IMR-90 (cell line): ENCODE results near the gene TMEM50B. TPM values are rescaled to one million over a fixed set of nuclear protein-coding genes. Genes with fewer than 3 reads are reported as not detected.

Experiments
- ATAC-seq: fragments of 200-7000 bp; cut with Tn5 transposase; 2 replicates; pipeline ENCODE4 v1.9.1; 2020; ENCODE audit warnings: low read depth, mild to moderate bottlenecking, moderate library complexity
- BruUV-seq: library from RNA; stranded (reverse); fragments of 400-500 nt; replicated peaks from 2 replicates; lab custom pipeline; 2021; lab: Mats Ljungman, UMichigan
- CTCF ChIA-PET: fragments of 300-600 bp; formaldehyde crosslinking; extraction: SDS; loops from one replicate; lab custom pipeline; 2021; ENCODE audit warnings: antibody characterized with exemption; lab: Yijun Ruan, JAX
- POLR2A ChIA-PET: fragments of 300-600 bp; sonication (Branson Sonifier 250); formaldehyde crosslinking; loops from one replicate; lab custom pipeline; 2022; ENCODE audit warnings: antibody characterized with exemption; ENCODE audit not compliant: unreplicated experiment; lab: Charles Lee
- DNase-seq: peaks from one replicate; pipeline ENCODE4 v3.0.0; 2013
- H2AFZ ChIP-seq: replicated peaks from 2 replicates; pipeline ENCODE3; 2013; ENCODE audit warnings: low read length, mild to moderate bottlenecking; ENCODE audit not compliant: poor library complexity
- H2AK5ac ChIP-seq: 2 replicates; pipeline ENCODE4 v1.6.1; 2013; ENCODE audit warnings: low read depth, low read length, inconsistent platforms
- H2AK9ac ChIP-seq: replicated peaks from 2 replicates; pipeline ENCODE3; 2013; ENCODE audit warnings: mild to moderate bottlenecking, low read depth, low read length, moderate library complexity; ENCODE audit not compliant: poor library complexity
- H2BK120ac ChIP-seq: 2 replicates; pipeline ENCODE4 v1.6.1; 2013; ENCODE audit warnings: low read depth, low read length, inconsistent platforms
- H2BK15ac ChIP-seq: 3 replicates; pipeline ENCODE4 v1.6.1; 2013; ENCODE audit warnings: low read depth, low read length, inconsistent platforms
- H2BK20ac ChIP-seq: 2 replicates; pipeline ENCODE4 v1.6.1; 2013; ENCODE audit warnings: low read depth, mild to moderate bottlenecking, inconsistent platforms, low read length, moderate library complexity
- H2BK5ac ChIP-seq: 2 replicates; pipeline ENCODE4 v1.6.1; 2013; ENCODE audit warnings: mild to moderate bottlenecking, low read depth, low read length, inconsistent platforms; ENCODE audit not compliant: poor library complexity, severe bottlenecking
- H3K14ac ChIP-seq: replicated peaks from 2 replicates; pipeline ENCODE4 v1.6.1; 2013; ENCODE audit warnings: low read depth, low read length, inconsistent platforms
- H3K18ac ChIP-seq: 2 replicates; pipeline ENCODE4 v1.6.1; 2013; ENCODE audit warnings: low read depth, low read length, control low read depth
- H3K23ac ChIP-seq: 2 replicates; pipeline ENCODE4 v1.6.1; 2013; ENCODE audit warnings: low read depth, low read length, inconsistent platforms
- H3K27ac ChIP-seq: 2 replicates; pipeline ENCODE4 v1.5.1; 2013; ENCODE audit warnings: mild to moderate bottlenecking, control low read depth, low read length; ENCODE audit not compliant: insufficient read depth
- H3K27me3 ChIP-seq: 2 replicates; pipeline ENCODE4 v1.6.1; 2013; ENCODE audit warnings: low read length; ENCODE audit not compliant: control insufficient read depth, insufficient read depth
- H3K36me3 ChIP-seq: 2 replicates; pipeline ENCODE4 v1.6.1; 2013; ENCODE audit warnings: low read length, mixed read lengths; ENCODE audit not compliant: control insufficient read depth, insufficient read depth
- H3K4ac ChIP-seq: 2 replicates; pipeline ENCODE4 v1.6.1; 2013; ENCODE audit warnings: low read depth, low read length, inconsistent platforms
- H3K4me1 ChIP-seq: 2 replicates; pipeline ENCODE4 v1.6.1; 2013; ENCODE audit warnings: low read length, mixed read lengths; ENCODE audit not compliant: control insufficient read depth, insufficient read depth
- H3K4me2 ChIP-seq: 2 replicates; pipeline ENCODE4 v1.6.1; 2013; ENCODE audit warnings: low read depth, mild to moderate bottlenecking, control low read depth, low read length, moderate library complexity
- H3K4me3 ChIP-seq: 2 replicates; pipeline ENCODE4 v1.5.1; 2013; ENCODE audit warnings: low read depth, mild to moderate bottlenecking, control low read depth, low read length, moderate library complexity; ENCODE audit not compliant: insufficient read depth
- H3K56ac ChIP-seq: 2 replicates; pipeline ENCODE4 v1.6.1; 2013; ENCODE audit warnings: low read length, inconsistent platforms; ENCODE audit not compliant: insufficient read depth; ENCODE audit errors: extremely low read depth
- H3K79me1 ChIP-seq, 2 experiments: 2 replicates each; pipeline ENCODE4 v1.6.1; 2013; ENCODE audit warnings: low read length in 2 of 2, inconsistent platforms in 1 of 2, low read depth in 1 of 2
- H3K9ac ChIP-seq: 2 replicates; pipeline ENCODE4 v1.6.1; 2013; ENCODE audit warnings: low read depth, low read length, control low read depth
- H3K9me1 ChIP-seq: 2 replicates; pipeline ENCODE4 v1.6.1; 2013; ENCODE audit warnings: low read length, inconsistent platforms; ENCODE audit not compliant: insufficient read depth
- H3K9me3 ChIP-seq: 2 replicates; pipeline ENCODE4 v1.6.1; 2013; ENCODE audit warnings: low read length; ENCODE audit not compliant: control insufficient read depth, insufficient read depth
- H4K20me1 ChIP-seq: 2 replicates; pipeline ENCODE4 v1.6.1; 2013; ENCODE audit warnings: low read length, inconsistent platforms; ENCODE audit not compliant: insufficient read depth
- H4K5ac ChIP-seq: 2 replicates; pipeline ENCODE4 v1.6.1; 2013; ENCODE audit warnings: mild to moderate bottlenecking, low read depth, low read length, control low read depth
- H4K8ac ChIP-seq, 2 experiments: 2 replicates each; pipeline ENCODE4 v1.6.1; 2013; ENCODE audit warnings: low read depth in 2 of 2, low read length in 2 of 2, control low read depth in 1 of 2, inconsistent platforms in 1 of 2
- H4K91ac ChIP-seq: 2 replicates; pipeline ENCODE4 v1.6.1; 2013; ENCODE audit warnings: low read depth, low read length, inconsistent platforms; ENCODE audit not compliant: insufficient read depth
- CHD1 ChIP-seq: IDR thresholded peaks from 2 replicates; pipeline ENCODE4 v1.6.1; 2012; ENCODE audit warnings: low read depth, low read length, improper control_type of control experiment
- CTCF ChIP-seq: conservative IDR thresholded peaks from 2 replicates; pipeline ENCODE4 v1.5.1; 2012; ENCODE audit warnings: mild to moderate bottlenecking, low read depth, low read length, improper control_type of control experiment
- ELK1 ChIP-seq: fragments of 150-350 bp; IDR thresholded peaks from 2 replicates; pipeline ENCODE4 v1.6.1; 2016; ENCODE audit warnings: low read depth, mild to moderate bottlenecking, low read length, moderate library complexity, borderline replicate concordance
- MXI1 ChIP-seq: IDR thresholded peaks from 2 replicates; pipeline ENCODE4 v1.6.1; 2012; ENCODE audit warnings: low read depth, mild to moderate bottlenecking, low read length, moderate library complexity, borderline replicate concordance
- NFE2L2 ChIP-seq: fragments of 150-350 bp; IDR thresholded peaks from 2 replicates; pipeline ENCODE4 v1.6.1; 2016; ENCODE audit warnings: low read depth, mild to moderate bottlenecking, low read length
- POLR2A ChIP-seq: IDR thresholded peaks from 2 replicates; pipeline ENCODE4 v1.6.1; 2012; ENCODE audit warnings: mild to moderate bottlenecking, low read depth, low read length
- RAD21 ChIP-seq: IDR thresholded peaks from 2 replicates; pipeline ENCODE4 v1.6.1; 2012; ENCODE audit warnings: low read length, improper control_type of control experiment
- USF2 ChIP-seq: fragments of 150-350 bp; IDR thresholded peaks from 2 replicates; pipeline ENCODE4 v1.6.1; 2017; ENCODE audit warnings: mild to moderate bottlenecking, antibody characterized with exemption, low read length, low read depth
- WGBS, 2 experiments: methylation state at CpG; one replicate each; pipeline versions ENCODE4 v1.1.5 to v1.1.7; 2013; ENCODE audit warnings: missing lambda C conversion rate in 2 of 2; ENCODE audit not compliant: insufficient read length in 1 of 2; ENCODE audit errors: extremely low coverage in 2 of 2; 5-methylcytosine and 5-hydroxymethylcytosine counted together
- dilution Hi-C: fragments of 300-500 bp; cut with HindIII; formaldehyde crosslinking; loops from one replicate; pipeline ENCODE4 v1.14.3; 2018; ENCODE audit warnings: low sequenced_read_pairs; ENCODE audit not compliant: unreplicated experiment
- in situ Hi-C: fragments of 300-500 bp; cut with MboI; formaldehyde crosslinking; loops from 3 replicates; pipeline ENCODE4 v1.14.3; 2019; ENCODE audit warnings: low sequenced_read_pairs, inconsistent platforms, mixed read lengths
- intact Hi-C: fragments of 100-400 bp; cut with micrococcal nuclease; formaldehyde crosslinking; loops from 2 replicates; pipeline ENCODE4 v1.10.0; 2022
- polyA plus RNA-seq, 3 experiments: library from polyadenylated mRNA; depleted of rRNA; stranded (reverse); fragments of >200 nt; gene quantifications; 2 replicates each; pipeline ENCODE4 v1.2.3, GENCODE V29; 2012; ENCODE audit warnings: low replicate concordance in 1 of 3
- total RNA-seq: library from RNA; depleted of rRNA; stranded (reverse); fragments of >200 nt; gene quantifications from 2 replicates; pipeline ENCODE4 v1.2.3, GENCODE V29; 2012

TMEM50B gene
- total and polyA plus RNA-seq, 2 of the 4 experiments (the other 2 are of a cell fraction), result 10.9 to 25.9 TPM

GRCh38 chr21:33510826-33511225, 31.1 kb upstream of the TMEM50B start:
- ATAC-seq (no peak), DNase-seq (no peak)
- H4K5ac ChIP-seq, result no peak overlapping the region
- H3K23ac ChIP-seq, result no peak overlapping the region
- no peak overlapping the region for H2AK9ac ChIP-seq
- peaks cover 7% of the 10 kb centered on the region; the same call in 1 of the 2 replicates for H3K4me1 ChIP-seq
- WGBS, 2 experiments, result 95% methylated on average over 4 of the region's 8 CpGs; no CpG with 5 or more reads in 1 of the 2 experiments
- no peak overlapping the region for H2BK120ac ChIP-seq
- no peak overlapping the region for H4K8ac ChIP-seq
- no peaks in the 10 kb centered on the region for H3K9me1 ChIP-seq
- H2BK20ac ChIP-seq, result no peak overlapping the region
- in situ Hi-C loops (no loop called here), dilution Hi-C loops (no loop called here), intact Hi-C loops (no loop called here)
- H4K91ac ChIP-seq, result no peak overlapping the region
- H3K56ac ChIP-seq, result no peak overlapping the region
- H3K27me3 ChIP-seq, result no peaks in the 10 kb centered on the region
- no peak overlapping the region for H2AK5ac ChIP-seq
- no peak overlapping the region for H3K18ac ChIP-seq
- POLR2A ChIA-PET, result interaction anchor here (0.9 kb wide), 1 partner anchor 33 kb away, joined by 4 read pairs; no protein-coding TSS in a partner anchor
- H3K14ac ChIP-seq, result no peak overlapping the region
- H2BK15ac ChIP-seq, result no peak overlapping the region
- H3K4me2 ChIP-seq, result no peak overlapping the region
- H3K27ac ChIP-seq, result no peak overlapping the region
- no peak overlapping the region for H2BK5ac ChIP-seq
- no peaks in the 10 kb centered on the region for H4K20me1 ChIP-seq
- no peaks in the 10 kb centered on the region for H3K9me3 ChIP-seq
- CTCF ChIA-PET, result no interaction called here
- no peak overlapping the region for H2AFZ ChIP-seq
- BruUV-seq, result no TSS peak
- no peak overlapping the region for H3K4ac ChIP-seq
- no peak overlapping the region for H3K9ac ChIP-seq
- H3K79me1 ChIP-seq, result no peaks in the 10 kb centered on the region; a peak in 1 of 4 replicates
- no peak for TF ChIP-seq ELK1
- TF ChIP-seq RAD21, result no peak
- no peak for TF ChIP-seq POLR2A
- TF ChIP-seq USF2, result no peak
- no peak for TF ChIP-seq CTCF
- no peak for TF ChIP-seq CHD1
- no peak for TF ChIP-seq MXI1
- TF ChIP-seq NFE2L2, result no peak
- no peak overlapping the region for H3K4me3 ChIP-seq
- peaks cover 38% of the 10 kb centered on the region for H3K36me3 ChIP-seq
